ENCODE data around the gene CADM2.
"Not testable (repeated sequence)": the region's sequence is repeated elsewhere in the genome, so short reads cannot be mapped to it uniquely, and the experiment has no call there.

The CADM2 gene

GRCh38 chr3:85081191-85081906 is 122.6 kb downstream of the CADM2 start:
- DNase-seq: no peak

GRCh38 chr3:85090495-85090894 is 131.7 kb downstream of the CADM2 start:
- DNase-seq: no peak

GRCh38 chr3:85100316-85100715 is 141.5 kb downstream of the CADM2 start:
- DNase-seq: no peak

GRCh38 chr3:85102781-85103180 is 144.0 kb downstream of the CADM2 start:
- DNase-seq: no peak

- no peak for DNase-seq
Observed at GRCh38 chr3:85110393-85110792, 151.6 kb downstream of the CADM2 start.

- DNase-seq: no peak
Observed at GRCh38 chr3:85120879-85121278, 162.1 kb downstream of the CADM2 start.

GRCh38 chr3:85132864-85133263 is 174.1 kb downstream of the CADM2 start:
- not testable (repeated sequence) for DNase-seq

- DNase-seq: not testable (repeated sequence)
Observed at GRCh38 chr3:85133691-85134420, 175.1 kb downstream of the CADM2 start.

- no peak for DNase-seq
Observed at GRCh38 chr3:85142626-85143025, 183.8 kb downstream of the CADM2 start.

GRCh38 chr3:85148036-85148435 is 189.2 kb downstream of the CADM2 start:
- no peak for DNase-seq

GRCh38 chr3:85151555-85151954 is 192.8 kb downstream of the CADM2 start:
- DNase-seq: no peak

GRCh38 chr3:85153279-85153678 is 194.5 kb downstream of the CADM2 start:
- not testable (repeated sequence) for DNase-seq

- DNase-seq: no peak
Observed at GRCh38 chr3:85159376-85159775, 200.6 kb downstream of the CADM2 start.

- no peak for DNase-seq
Observed at GRCh38 chr3:85161544-85161943, 202.8 kb downstream of the CADM2 start.

GRCh38 chr3:85162905-85163304 is 204.1 kb downstream of the CADM2 start:
- DNase-seq: no peak

- DNase-seq: no peak
Observed at GRCh38 chr3:85164436-85164835, 205.6 kb downstream of the CADM2 start.

GRCh38 chr3:85167576-85167975 is 208.8 kb downstream of the CADM2 start:
- DNase-seq: no peak

- DNase-seq: no peak
Observed at GRCh38 chr3:85170646-85171045, 211.9 kb downstream of the CADM2 start.

GRCh38 chr3:85171976-85172375 is 213.2 kb downstream of the CADM2 start:
- no peak for DNase-seq

GRCh38 chr3:85176799-85177198 is 218.0 kb downstream of the CADM2 start:
- no peak for DNase-seq

GRCh38 chr3:85182975-85183752 is 224.4 kb downstream of the CADM2 start:
- no peak for DNase-seq

- no peak for DNase-seq
Observed at GRCh38 chr3:85185495-85185894, 226.7 kb downstream of the CADM2 start.

- DNase-seq: no peak
Observed at GRCh38 chr3:85189731-85190130, 230.9 kb downstream of the CADM2 start.

- DNase-seq: no peak
Observed at GRCh38 chr3:85193565-85193964, 234.8 kb downstream of the CADM2 start.
